Activated gamma-delta T cell treated with anti-CD3 and anti-CD28 coated beads, Interleukin-2, amount 50 U/mL, for 16 hours (primary cell): Measurements from ENCODE around the gene RPS24.
A peak's percentile ranks its signal among the peaks of the same experiment; 100 is the strongest.

Source experiments
- DNase-seq: peaks from one replicate; pipeline ENCODE4 v3.0.0-alpha.2; 2020; ENCODE audit warnings: low read depth

Gene RPS24

GRCh38 chr10:78028438-78029268 lies 5.0 kb upstream of the RPS24 start:
- DNase-seq: peak; percentile 9

- DNase-seq: peak; percentile 86
Observed at GRCh38 chr10:78029269-78030226, 4.1 kb upstream of the RPS24 start, which contains the start of gene POLR3A. Gene POLR3A, minus strand, starts transcription at chr10:78029515. Its CDS starts 108 bp downstream, at chr10:78029407.

- no peak for DNase-seq
Observed at GRCh38 chr10:78033387-78033636, 351 bp upstream of the RPS24 start.

GRCh38 chr10:78035025-78035424 lies 1.4 kb downstream of the RPS24 start:
- no peak for DNase-seq

GRCh38 chr10:78035437-78035836 lies 1.8 kb downstream of the RPS24 start:
- no peak for DNase-seq

- no peak for DNase-seq
Observed at GRCh38 chr10:78035933-78036583, 2.4 kb downstream of the RPS24 start.

GRCh38 chr10:78038105-78038504 lies 4.4 kb downstream of the RPS24 start:
- DNase-seq: no peak

- no peak for DNase-seq
Observed at GRCh38 chr10:78038791-78039547, 5.3 kb downstream of the RPS24 start.

- no peak for DNase-seq
Observed at GRCh38 chr10:78039743-78040142, 6.1 kb downstream of the RPS24 start.

GRCh38 chr10:78041170-78042057 lies 7.8 kb downstream of the RPS24 start:
- DNase-seq: no peak

GRCh38 chr10:78042058-78042751 lies 8.5 kb downstream of the RPS24 start:
- no peak for DNase-seq

GRCh38 chr10:78042752-78043104 lies 9.1 kb downstream of the RPS24 start:
- no peak for DNase-seq

- no peak for DNase-seq
Observed at GRCh38 chr10:78044179-78044578, 10.5 kb downstream of the RPS24 start.

GRCh38 chr10:78044699-78045098 lies 11.0 kb downstream of the RPS24 start:
- no peak for DNase-seq

- no peak for DNase-seq
Observed at GRCh38 chr10:78045237-78045636, 11.6 kb downstream of the RPS24 start.

GRCh38 chr10:78045856-78046255 lies 12.2 kb downstream of the RPS24 start:
- no peak for DNase-seq

- DNase-seq: no peak
Observed at GRCh38 chr10:78046711-78047269, 13.1 kb downstream of the RPS24 start.

GRCh38 chr10:78047314-78047891 lies 13.7 kb downstream of the RPS24 start:
- DNase-seq: peak; percentile 74

GRCh38 chr10:78049851-78050250 lies 16.2 kb downstream of the RPS24 start:
- no peak for DNase-seq
